ENCODE results near the gene TGFBR3. TPM values are rescaled to one million over a fixed set of nuclear protein-coding genes. Genes with fewer than 3 reads are reported as not detected.

The TGFBR3 gene
- total RNA-seq, 1 experiment from 2014 or later = 4.2 TPM

- H3K4me1 Mint-ChIP-seq = peaks cover 5% of the 10 kb centered on the region
- no peak overlapping the region for H3K4me3 Mint-ChIP-seq
- no peak for TF ChIP-seq NR1H2 (CRISPR knock-in tag; IDR thresholded peaks at IDR 0.05)
- TF ChIP-seq ARID4B (CRISPR knock-in tag; IDR thresholded peaks at IDR 0.05; ENCODE audit: borderline replicate concordance) = no peak
- TF ChIP-seq TP53 (CRISPR knock-in tag; IDR thresholded peaks at IDR 0.05) = no peak
- TF ChIP-seq AFF4 (CRISPR knock-in tag; IDR thresholded peaks at IDR 0.05; ENCODE audit: borderline replicate concordance) = no peak
- no peak for TF ChIP-seq USF2 (CRISPR knock-in tag; IDR thresholded peaks at IDR 0.05)
- TF ChIP-seq HMGA2 (CRISPR knock-in tag; IDR thresholded peaks at IDR 0.05) = no peak
- TF ChIP-seq GABPB1 (CRISPR knock-in tag; IDR thresholded peaks at IDR 0.05) = no peak
- no peak overlapping the region for H3K27ac Mint-ChIP-seq
- no peak for ATAC-seq
- ChIA-PET POLR2A (interaction anchor here (0.6 kb wide), 1 partner anchor 165 kb away, joined by 4 read pairs; no protein-coding TSS in a partner anchor), CTCF (no interaction called here)
- no peaks in the 10 kb centered on the region for H3K9me3 Mint-ChIP-seq
- no peaks in the 10 kb centered on the region for H3K36me3 Mint-ChIP-seq
- no peaks in the 10 kb centered on the region for H3K27me3 Mint-ChIP-seq (ENCODE audit: low read depth)
- no peak for DNase-seq (ENCODE audit: low spot score)
Observed at GRCh38 chr1:91725989-91726721, 159.8 kb downstream of the TGFBR3 start.

GRCh38 chr1:91725618-91725988 is 160.3 kb downstream of the TGFBR3 start:
- no peak overlapping the region for H3K4me3 Mint-ChIP-seq
- no peak overlapping the region for H3K27ac Mint-ChIP-seq
- H3K4me1 Mint-ChIP-seq = 0 out of 2 replicates have a peak, but pooled peaks cover 4% of the 10 kb centered on the region
- ChIA-PET CTCF (no interaction called here), POLR2A (no interaction called here)
- DNase-seq (ENCODE audit: low spot score) (no peak), ATAC-seq (no peak)
- H3K9me3 Mint-ChIP-seq = no peaks in the 10 kb centered on the region
- H3K36me3 Mint-ChIP-seq = no peaks in the 10 kb centered on the region
- H3K27me3 Mint-ChIP-seq (ENCODE audit: low read depth) = no peaks in the 10 kb centered on the region
- TF ChIP-seq ZNF671 (CRISPR knock-in tag; IDR thresholded peaks at IDR 0.05) (no peak), FOXP1 (CRISPR knock-in tag; IDR thresholded peaks at IDR 0.05; ENCODE audit: borderline replicate concordance) (no peak), HMGXB4 (CRISPR knock-in tag; IDR thresholded peaks at IDR 0.05) (no peak), ATF1 (CRISPR knock-in tag; IDR thresholded peaks at IDR 0.05) (no peak), ATF6 (CRISPR knock-in tag; IDR thresholded peaks at IDR 0.05) (no peak), IRF1 (CRISPR knock-in tag; IDR thresholded peaks at IDR 0.05) (no peak), SOX15 (CRISPR knock-in tag; IDR thresholded peaks at IDR 0.05) (no peak), RORB (CRISPR knock-in tag; IDR thresholded peaks at IDR 0.05) (no peak), ATF2 (CRISPR knock-in tag; IDR thresholded peaks at IDR 0.05; ENCODE audit: borderline replicate concordance, low read depth) (no peak), ZBTB21 (CRISPR knock-in tag; IDR thresholded peaks at IDR 0.05; ENCODE audit: borderline replicate concordance) (no peak)
